ENCODE data around the gene PDE6B.

DNA sequence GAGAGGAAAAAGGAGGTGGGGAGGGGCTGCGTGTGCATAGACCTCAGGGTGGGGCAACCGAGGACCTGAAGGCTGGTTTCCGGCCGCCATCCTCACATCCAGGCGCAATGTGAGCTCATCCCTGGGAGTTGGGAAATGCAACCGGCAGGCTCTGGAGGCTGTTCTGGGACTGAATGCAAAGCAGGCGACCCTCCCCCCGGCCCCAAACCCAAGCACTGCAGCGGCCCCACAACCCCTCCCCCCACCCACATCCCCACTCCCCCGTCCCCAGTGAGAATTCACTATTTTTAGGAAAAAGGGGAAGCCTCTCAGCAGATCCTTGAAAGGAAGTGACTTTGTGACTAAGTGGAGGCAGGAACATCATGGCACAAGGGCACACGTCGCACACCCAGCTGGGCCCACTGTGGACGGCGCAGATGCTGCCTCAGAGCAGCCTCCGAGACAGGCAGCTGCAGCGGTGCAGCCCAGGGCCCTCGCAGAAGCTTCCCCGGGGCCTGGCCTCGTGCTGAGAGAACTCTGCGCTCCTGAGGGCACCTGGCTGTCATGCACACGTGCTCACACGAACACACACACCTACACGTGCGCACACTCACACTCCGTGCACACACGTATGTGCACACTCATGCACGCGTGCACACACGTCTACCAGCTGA lies 1.3 kb upstream of the PDE6B start:
- TF ChIP-seq, protein P1, sequence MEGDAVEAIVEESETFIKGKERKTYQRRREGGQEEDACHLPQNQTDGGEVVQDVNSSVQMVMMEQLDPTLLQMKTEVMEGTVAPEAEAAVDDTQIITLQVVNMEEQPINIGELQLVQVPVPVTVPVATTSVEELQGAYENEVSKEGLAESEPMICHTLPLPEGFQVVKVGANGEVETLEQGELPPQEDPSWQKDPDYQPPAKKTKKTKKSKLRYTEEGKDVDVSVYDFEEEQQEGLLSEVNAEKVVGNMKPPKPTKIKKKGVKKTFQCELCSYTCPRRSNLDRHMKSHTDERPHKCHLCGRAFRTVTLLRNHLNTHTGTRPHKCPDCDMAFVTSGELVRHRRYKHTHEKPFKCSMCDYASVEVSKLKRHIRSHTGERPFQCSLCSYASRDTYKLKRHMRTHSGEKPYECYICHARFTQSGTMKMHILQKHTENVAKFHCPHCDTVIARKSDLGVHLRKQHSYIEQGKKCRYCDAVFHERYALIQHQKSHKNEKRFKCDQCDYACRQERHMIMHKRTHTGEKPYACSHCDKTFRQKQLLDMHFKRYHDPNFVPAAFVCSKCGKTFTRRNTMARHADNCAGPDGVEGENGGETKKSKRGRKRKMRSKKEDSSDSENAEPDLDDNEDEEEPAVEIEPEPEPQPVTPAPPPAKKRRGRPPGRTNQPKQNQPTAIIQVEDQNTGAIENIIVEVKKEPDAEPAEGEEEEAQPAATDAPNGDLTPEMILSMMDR (conservative IDR thresholded peaks at IDR 0.05), result no peak
- no peak for TF ChIP-seq ZFX (IDR thresholded peaks at IDR 0.05)

All from C4-2B (cell line).